ENCODE data around the gene KNTC1.
"Not testable (repeated sequence)": the region's sequence is repeated elsewhere in the genome, so short reads cannot be mapped to it uniquely, and the experiment has no call there.

KNTC1 gene

GRCh38 chr12:122526683-122527477, at the start of gene KNTC1, which contains the start of gene RSRC2:
TSS of gene KNTC1 (plus strand) at chr12:122527249. CDS start at chr12:122530064, 2,815 bp downstream.
TSS of gene RSRC2 (minus strand) at chr12:122526936. CDS start at chr12:122526853, 83 bp downstream.
- TF ChIP-seq CTCF (IDR thresholded peaks at IDR 0.05; ENCODE audit: insufficient read depth, low read depth, low read length, missing control alignments), result no peak
- peak within 1 kb of the TSS; percentile 96 for H3K4me3 ChIP-seq (ENCODE audit: low read depth, low read length)
- DNase-seq (ENCODE audit: low read depth), result peak; percentile 100

GRCh38 chr12:122480753-122481152, 46.3 kb upstream of the KNTC1 start:
- DNase-seq (ENCODE audit: low read depth), result no peak
- no peak overlapping the region for H3K4me3 ChIP-seq (ENCODE audit: low read depth, low read length)

GRCh38 chr12:122481861-122482260, 45.2 kb upstream of the KNTC1 start:
- no peak for TF ChIP-seq CTCF (IDR thresholded peaks at IDR 0.05; ENCODE audit: insufficient read depth, low read depth, low read length, missing control alignments)
- DNase-seq (ENCODE audit: low read depth), result no peak
- H3K4me3 ChIP-seq (ENCODE audit: low read depth, low read length), result no peak overlapping the region

More at GRCh38 chr12:122480753-122481152, 46.3 kb upstream of the KNTC1 start:
- TF ChIP-seq CTCF (IDR thresholded peaks at IDR 0.05; ENCODE audit: insufficient read depth, low read depth, low read length, missing control alignments), result no peak

GRCh38 chr12:122483969-122484368, 43.1 kb upstream of the KNTC1 start:
- H3K4me3 ChIP-seq (ENCODE audit: low read depth, low read length), result no peak overlapping the region
- no peak for TF ChIP-seq CTCF (IDR thresholded peaks at IDR 0.05; ENCODE audit: insufficient read depth, low read depth, low read length, missing control alignments)
- no peak for DNase-seq (ENCODE audit: low read depth)

GRCh38 chr12:122484385-122484784, 42.7 kb upstream of the KNTC1 start:
- DNase-seq (ENCODE audit: low read depth); H3K4me3 ChIP-seq (ENCODE audit: low read depth, low read length): not testable (repeated sequence)

- not testable (repeated sequence) for H3K4me3 ChIP-seq (ENCODE audit: low read depth, low read length); DNase-seq (ENCODE audit: low read depth)
Observed at GRCh38 chr12:122486360-122486759, 40.7 kb upstream of the KNTC1 start.

GRCh38 chr12:122486805-122487426, 40.1 kb upstream of the KNTC1 start:
- TF ChIP-seq CTCF (IDR thresholded peaks at IDR 0.05; ENCODE audit: insufficient read depth, low read depth, low read length, missing control alignments), result no peak
- no peak overlapping the region for H3K4me3 ChIP-seq (ENCODE audit: low read depth, low read length)
- no peak for DNase-seq (ENCODE audit: low read depth)

GRCh38 chr12:122487807-122488206, 39.2 kb upstream of the KNTC1 start:
- not testable (repeated sequence) for H3K4me3 ChIP-seq (ENCODE audit: low read depth, low read length); DNase-seq (ENCODE audit: low read depth)

Data from GM12865 (cell line).